ENCODE results near the gene PUM1.

- TF ChIP-seq CTCF (conservative IDR thresholded peaks at IDR 0.05) (no peak), ZFX (IDR thresholded peaks at IDR 0.05) (no peak)
Measured at GRCh38 chr1:31005198-31005597, 60.3 kb downstream of the PUM1 start.
